Measurements from ENCODE around the gene LONP1.

- TF ChIP-seq CTCF (IDR thresholded peaks at IDR 0.05; ENCODE audit: low read depth, low read length), result no peak
- no peak for TF ChIP-seq POLR2A (IDR thresholded peaks at IDR 0.05; ENCODE audit: extremely low read depth, insufficient read length)
- no peak for TF ChIP-seq MYC (IDR thresholded peaks at IDR 0.05; ENCODE audit: low read depth, low read length)
- TF ChIP-seq MAX (IDR thresholded peaks at IDR 0.05; ENCODE audit: low read depth, low read length), result no peak
Observed at GRCh38 chr19:5692723-5693194, 27.2 kb downstream of the LONP1 start.

Measured in NB4 (cell line).